Measurements from ENCODE around the gene SLC28A1.

DNA sequence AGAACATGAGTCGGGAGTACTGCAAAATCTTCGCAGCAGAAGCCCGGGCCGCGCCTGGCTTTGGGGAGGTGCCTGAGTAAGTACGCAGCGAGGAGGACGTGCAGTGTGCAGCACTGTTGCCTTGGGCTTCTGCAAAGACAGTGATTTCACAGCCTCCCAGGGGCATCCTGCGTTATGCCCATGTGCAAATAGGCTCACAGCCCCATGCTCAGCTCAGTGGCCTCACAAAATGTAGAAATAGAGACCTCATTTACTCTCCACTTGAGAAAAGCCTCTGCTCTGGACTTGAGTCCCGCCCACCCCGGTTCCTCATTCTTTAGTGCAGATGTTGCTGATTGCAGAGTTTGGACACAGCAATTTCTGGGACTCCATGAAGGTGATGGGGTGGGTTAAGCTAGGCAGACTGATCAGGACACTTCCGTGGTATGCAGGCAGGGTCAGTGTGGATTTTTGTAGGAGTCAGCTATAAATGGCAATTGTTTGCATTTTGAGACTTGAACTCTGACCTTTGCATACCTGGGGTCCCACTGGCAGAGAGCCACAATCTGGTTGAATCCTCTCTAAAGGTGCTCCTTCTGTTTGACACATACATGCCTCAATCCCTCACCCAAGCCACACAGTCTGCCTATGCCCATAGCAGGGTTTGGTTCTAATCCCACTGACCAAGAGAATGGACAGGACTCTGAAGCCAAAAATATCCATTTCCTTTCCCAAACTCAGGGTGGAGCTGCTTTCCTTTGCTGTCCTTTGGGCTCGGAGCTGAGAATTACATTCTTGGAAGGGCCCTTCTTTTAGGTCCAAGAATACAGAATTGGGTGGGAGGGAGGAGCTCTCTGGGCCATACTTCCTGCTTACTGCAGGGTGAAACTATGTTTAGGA is 20.7 kb upstream of the SLC28A1 start:
- TF ChIP-seq EP300 (IDR thresholded peaks at IDR 0.05): no peak
- TF ChIP-seq POLR2A (IDR thresholded peaks at IDR 0.05): no peak
- TF ChIP-seq, protein P1, sequence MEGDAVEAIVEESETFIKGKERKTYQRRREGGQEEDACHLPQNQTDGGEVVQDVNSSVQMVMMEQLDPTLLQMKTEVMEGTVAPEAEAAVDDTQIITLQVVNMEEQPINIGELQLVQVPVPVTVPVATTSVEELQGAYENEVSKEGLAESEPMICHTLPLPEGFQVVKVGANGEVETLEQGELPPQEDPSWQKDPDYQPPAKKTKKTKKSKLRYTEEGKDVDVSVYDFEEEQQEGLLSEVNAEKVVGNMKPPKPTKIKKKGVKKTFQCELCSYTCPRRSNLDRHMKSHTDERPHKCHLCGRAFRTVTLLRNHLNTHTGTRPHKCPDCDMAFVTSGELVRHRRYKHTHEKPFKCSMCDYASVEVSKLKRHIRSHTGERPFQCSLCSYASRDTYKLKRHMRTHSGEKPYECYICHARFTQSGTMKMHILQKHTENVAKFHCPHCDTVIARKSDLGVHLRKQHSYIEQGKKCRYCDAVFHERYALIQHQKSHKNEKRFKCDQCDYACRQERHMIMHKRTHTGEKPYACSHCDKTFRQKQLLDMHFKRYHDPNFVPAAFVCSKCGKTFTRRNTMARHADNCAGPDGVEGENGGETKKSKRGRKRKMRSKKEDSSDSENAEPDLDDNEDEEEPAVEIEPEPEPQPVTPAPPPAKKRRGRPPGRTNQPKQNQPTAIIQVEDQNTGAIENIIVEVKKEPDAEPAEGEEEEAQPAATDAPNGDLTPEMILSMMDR (IDR thresholded peaks at IDR 0.05): peak in 2 of 5 experiments; percentile 11 to 50
